ENCODE data around the gene NRAP.

GRCh38 chr10:113692271-113692670 is 28.4 kb upstream of the NRAP start:
- TF ChIP-seq EZH2 (IDR thresholded peaks at IDR 0.05; ENCODE audit: low read length), result no peak
- TF ChIP-seq CTCF (optimal IDR thresholded peaks at IDR 0.05 in 1 of 3, IDR thresholded peaks at IDR 0.05 in 1 of 3, conservative IDR thresholded peaks at IDR 0.05 in 1 of 3; ENCODE audit: extremely low read depth in 1 of 3, insufficient read depth in 2 of 3, low read length in 3 of 3), result no peak
